SHP77 (cell line): ENCODE results near the gene PHKB.

Source experiments
- DNase-seq, 2 experiments: peaks; one replicate each; lab custom pipeline; 2025; lab: John Stamatoyannopoulos, UW

Gene PHKB

DNA sequence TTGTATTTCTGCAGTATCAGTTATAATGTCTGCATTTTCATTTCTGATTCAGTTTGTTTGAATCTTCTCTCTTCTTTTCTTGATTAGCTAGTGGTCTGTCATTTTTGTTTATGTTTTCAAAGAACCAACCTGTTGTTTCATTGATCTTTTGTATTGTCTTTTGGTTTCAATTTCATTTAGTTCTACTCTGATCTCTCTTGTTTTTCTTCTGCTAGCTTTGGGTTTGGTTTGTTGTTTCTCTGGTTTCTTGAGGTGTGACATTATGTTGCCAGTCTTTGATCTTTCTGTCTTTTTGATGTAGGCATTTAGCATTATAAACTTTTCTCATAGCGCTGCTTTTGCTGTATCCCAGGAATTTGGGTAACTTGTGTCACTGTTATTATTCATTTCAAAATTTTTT, 107.2 kb downstream of the PHKB start:
- no peak for DNase-seq

DNA sequence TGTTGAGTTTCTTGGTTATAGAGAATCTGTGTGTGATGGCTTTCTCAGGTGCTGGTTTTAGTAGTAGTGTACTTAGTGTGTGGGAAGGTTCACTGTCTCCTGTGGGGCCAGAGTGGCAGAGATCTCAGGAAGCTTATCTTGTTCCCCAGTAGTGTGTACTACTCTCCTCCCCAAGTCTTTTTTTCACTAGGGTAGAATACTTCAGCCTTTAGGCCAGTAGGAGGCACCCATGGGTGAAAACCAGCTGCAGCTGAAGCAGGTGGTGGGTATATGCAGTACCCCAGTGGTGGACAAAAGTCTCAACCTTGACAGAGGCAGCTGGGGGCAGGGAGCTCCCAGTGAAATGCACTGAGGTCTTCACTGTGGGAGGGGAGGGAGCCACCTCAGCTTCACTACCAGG, 109.9 kb downstream of the PHKB start:
- DNase-seq = no peak

DNA sequence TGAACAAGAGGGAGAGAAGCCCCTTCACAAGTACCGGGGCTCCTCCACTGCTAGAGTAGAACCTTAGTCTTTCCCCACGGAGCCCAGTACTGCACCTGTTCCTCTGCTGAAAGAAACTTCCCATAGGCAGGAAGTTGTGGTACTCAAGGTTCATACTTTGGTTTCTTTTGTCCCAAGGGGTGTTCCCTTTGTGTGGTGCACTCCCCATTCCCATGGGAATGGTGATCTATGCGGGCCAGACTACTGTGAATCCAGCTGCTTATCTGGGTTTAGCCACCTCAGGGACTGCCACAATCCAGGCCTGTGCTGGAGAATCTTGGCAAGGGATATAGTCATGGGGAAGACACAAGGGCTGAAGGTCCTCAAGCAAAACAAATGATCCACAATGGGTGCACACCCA, 110.6 kb downstream of the PHKB start:
- DNase-seq = no peak

DNA sequence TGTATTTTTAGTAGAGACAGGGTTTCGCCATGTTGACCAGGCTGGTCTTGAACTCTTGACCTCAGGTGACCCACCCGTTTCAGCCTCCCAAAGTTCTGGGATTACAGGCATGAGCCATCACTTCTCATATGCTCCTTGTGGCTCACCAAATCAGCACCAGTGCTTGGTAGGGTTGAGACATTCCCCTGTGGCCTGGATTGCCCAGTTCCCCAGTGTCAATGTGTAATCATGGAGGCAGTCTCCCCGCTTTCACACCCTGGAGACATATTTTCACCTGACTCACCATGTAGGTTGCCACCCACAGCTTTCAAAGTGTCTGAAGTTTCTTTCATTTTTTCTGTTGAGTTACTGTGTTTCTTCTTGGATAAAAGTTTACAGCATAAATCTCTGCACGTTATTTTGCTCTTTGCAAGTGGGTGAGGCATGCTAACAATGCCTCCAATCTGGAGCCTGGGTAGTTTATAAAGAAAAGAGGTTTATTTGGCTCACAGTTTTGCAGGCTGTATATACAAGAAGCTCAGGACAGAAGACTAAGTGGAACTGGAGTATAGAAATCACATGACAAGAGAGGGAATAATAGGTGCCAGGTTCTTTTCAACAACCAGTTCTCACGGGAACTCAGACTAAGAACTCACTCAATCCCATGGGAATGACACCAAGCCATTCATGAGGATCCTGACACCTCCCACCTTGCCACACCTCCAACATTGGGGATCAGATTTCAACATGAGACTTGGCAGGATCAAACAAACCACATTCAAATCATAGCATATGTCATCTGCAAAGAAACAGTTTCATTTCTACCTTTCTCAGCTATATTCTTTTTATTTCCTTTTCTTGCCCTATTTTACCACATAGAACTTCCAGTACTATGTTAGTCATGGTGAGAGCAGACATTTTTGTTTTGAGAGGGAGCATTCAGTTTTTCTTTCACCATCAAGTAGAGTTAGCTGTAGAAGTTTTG, 113.2 kb downstream of the PHKB start:
- DNase-seq = no peak

- no peak for DNase-seq
Observed at GRCh38 chr16:47577029-47577428, 115.9 kb downstream of the PHKB start.

- DNase-seq = no peak
Observed at GRCh38 chr16:47578033-47578432, 116.9 kb downstream of the PHKB start.

- DNase-seq = no peak
Observed at GRCh38 chr16:47578573-47578972, 117.4 kb downstream of the PHKB start.

- DNase-seq = no peak
Observed at GRCh38 chr16:47581114-47581513, 120.0 kb downstream of the PHKB start.

- DNase-seq = no peak
Observed at GRCh38 chr16:47584464-47585225, 123.5 kb downstream of the PHKB start.

- no peak for DNase-seq
Observed at GRCh38 chr16:47586121-47586520, 125.0 kb downstream of the PHKB start.

DNA sequence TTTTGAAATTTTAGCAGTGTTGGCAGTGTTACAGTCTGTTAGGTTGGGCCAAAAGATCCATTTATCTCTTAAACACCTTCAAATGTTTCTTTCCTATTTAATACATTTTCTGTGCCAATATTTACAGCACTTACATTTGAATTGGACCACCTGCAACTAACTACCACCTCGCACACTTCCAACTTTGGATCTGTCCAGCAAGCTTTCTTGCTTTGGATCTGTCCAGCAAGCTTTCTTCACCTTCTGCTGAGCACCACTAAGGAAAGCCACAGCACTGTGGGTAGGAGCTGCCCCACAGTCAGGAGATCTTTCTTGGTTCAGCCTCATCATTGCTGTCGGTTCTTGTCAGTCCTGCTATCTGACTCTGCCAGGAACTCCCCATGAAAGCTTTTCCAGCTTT, 129.3 kb downstream of the PHKB start:
- no peak for DNase-seq

GRCh38 chr16:47592232-47592631, 131.1 kb downstream of the PHKB start:
- DNase-seq = no peak

DNA sequence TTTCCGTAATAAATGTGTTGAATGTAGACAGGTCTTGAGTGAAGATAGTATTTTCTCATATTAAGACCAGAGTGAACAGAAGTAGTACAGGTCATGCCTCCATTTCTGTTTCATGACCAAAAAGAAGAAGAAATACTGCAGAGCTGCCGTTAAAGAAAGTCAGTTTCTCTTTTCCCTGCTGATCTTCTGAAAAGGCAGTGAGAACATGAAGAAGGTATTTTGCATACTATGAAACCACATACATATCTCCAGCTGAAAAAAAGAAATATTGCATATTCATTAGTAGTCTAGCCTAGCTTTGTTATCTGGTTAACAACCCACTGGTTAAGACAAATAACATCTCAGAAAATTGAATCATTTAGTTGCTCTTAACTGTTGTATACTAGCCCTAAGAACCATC, 138.4 kb downstream of the PHKB start:
- no peak for DNase-seq

DNA sequence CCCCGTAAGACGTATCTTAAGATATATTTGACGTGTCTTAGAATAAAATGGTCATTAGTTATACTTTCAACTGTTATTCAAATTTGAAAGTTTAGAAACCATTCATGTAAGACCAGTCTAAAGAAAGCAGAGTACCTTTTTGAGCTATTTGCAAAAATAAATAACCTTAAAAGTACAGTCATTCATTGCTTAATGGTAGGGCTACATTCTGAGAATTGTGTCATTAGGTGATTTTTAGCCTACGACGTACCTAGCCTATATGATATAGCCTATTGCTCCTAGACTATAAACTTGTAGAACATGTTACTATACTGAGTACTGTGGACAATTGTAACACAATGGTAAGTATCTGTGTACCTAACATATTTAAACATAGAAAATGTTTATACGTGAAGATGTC, 139.2 kb downstream of the PHKB start:
- no peak for DNase-seq

DNA sequence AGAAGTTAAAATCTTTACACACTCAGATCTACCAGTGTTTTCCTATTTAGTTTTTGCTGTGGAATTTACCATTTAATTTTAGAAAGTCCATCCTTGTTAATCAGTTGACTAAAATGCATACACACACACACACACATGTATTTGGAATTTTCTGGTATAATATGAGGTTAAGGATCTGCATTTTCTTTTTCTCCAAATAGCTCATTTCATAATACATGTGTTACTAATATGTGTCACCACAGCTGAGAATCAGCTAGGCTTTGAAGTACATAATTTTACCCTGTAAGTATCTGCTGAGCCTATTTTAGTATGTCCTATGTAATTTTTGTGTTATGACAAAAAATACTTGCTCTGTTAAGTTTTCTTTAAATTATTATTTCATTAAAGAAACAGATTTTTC, 143.2 kb downstream of the PHKB start:
- no peak for DNase-seq

DNA sequence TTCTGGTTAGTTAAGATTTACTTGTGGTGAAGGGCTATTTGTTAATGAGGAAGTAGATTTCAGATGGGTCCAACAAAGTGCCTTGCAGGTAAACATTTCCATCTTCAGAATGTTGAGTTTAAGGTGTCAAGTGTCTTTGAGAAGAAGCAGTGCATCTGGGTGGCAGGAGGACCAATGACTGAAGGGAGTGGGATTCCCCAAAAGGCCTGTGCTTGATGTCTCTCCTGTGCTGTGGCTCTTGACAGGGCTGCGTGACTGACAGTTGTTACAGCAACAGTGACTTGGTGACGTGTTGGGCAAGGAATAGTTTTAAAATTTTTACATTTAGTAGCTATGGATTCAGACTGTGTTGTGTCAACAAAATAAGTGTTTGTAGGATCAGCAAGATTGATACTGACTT, 149.9 kb downstream of the PHKB start:
- no peak for DNase-seq

DNA sequence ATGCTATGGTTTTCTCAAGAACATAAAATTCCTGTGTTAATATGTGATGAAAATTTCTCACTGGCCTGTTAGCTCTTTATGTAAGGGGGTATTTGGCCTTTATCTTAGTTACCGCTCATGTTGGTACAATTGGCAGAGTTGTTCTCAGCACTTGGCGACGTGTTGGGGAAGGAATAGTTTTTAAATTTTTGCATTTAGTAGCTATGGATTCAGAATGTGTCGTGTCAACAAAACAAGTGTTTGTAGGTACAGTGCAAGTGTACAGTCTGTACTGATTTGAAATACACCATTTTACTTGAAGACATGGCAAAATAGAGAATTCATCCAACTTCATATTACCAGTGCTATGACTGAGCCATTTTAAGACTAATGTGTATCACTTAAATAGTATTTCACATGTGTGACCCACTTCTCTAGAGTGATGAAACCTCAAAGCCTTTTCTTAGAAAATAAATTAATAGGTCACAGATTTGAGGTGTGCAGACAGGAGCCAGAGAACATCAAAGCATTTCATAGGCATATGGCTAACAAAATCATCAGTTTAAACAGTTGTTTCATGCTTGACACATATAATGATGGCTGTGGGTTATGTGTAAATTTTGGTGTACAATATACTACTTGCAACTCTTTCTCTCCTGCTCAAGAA, 150.8 kb downstream of the PHKB start:
- no peak for DNase-seq

DNA sequence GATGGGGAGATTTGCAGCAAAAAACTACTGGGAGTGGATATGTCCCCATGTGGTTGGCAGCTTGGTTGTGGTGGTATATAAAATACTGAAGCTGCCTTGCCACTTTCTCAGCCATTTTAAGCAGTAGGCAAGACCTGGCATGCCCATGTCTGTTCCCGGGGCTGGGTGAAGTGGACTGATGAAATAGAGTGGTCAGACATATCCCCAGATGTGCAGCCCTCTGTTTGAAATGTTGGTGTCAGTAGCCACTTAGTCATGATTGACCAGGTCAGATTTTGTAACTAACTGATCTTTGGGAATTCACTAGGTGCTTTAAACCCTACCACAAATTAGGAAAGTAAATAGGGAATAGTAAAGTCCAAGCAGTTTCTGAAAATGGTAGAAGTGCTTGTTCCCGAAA, 151.6 kb downstream of the PHKB start:
- DNase-seq = no peak

DNA sequence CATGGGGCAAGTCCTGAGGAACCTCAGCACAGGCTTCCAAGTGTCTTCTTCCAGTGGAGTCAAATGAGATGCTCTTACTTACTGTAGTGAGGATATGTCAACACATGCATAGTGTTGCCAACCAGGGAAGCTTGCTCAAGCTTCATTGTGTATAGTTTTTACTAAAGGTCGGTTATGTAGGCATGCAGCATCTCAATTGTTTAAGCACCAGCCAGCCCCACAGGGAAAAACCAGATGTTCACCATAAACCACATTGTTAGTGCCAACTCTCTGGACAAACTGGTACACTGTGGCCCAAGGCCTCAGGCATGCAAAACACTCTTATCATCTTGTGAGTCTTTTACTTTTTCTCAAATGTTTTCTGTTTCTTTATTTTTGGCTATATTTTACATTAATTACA, 152.1 kb downstream of the PHKB start:
- DNase-seq = no peak

GRCh38 chr16:47617732-47618131, 156.6 kb downstream of the PHKB start:
- no peak for DNase-seq

DNA sequence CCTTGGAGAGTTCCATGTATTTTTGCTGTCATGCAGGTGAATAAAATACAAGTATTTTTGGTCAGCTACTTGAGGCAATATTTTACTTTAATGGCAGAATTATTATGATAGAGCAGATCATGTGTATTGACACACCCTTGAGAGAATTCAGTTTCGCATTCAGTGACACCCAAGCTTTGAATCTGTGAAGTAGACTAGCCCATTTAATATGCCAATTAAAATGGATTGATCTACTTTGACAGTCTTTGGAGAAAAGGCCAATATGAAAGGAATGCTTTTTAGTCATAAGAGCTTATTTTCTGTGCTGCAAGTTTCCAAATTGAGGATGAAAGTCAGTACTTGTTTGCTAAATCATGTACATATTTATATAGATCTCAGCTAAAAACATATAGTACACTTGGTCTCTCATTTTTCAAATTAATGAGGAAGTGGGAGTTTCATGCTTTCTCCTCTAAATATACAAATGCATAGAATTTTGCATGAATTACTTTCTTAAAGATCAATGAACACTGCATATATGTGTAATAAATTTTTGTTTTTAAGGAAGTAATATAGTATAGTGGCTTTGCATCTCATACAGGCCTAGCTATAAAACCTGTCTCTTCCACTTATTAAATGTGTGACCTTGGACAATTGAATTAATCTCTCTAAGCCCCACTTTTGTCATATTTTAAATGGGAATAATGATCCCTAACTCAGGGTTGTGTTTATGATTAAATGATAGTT, 161.5 kb downstream of the PHKB start:
- no peak for DNase-seq

DNA sequence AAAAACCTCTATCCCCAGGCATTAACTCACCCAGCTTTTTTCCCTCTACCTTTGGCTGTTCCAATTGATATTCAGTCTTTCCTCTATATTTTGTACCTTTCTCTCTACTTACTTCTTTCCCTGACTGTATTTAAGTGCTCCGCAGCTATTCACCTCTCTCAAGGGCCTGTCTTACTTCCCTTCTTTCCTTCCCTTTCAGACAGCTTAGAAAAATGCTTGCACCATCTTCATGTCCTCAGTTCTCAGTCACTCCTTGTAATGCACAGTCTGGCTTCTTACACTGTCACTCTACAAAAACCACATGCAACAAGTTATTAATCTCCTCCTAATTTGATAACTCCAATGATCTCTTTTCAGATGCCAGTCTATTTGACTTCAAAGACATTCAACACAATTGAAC, 163.4 kb downstream of the PHKB start:
- DNase-seq = no peak
